Caco-2 (cell line): Measurements from ENCODE around the gene AATK. TPM values are rescaled to one million over a fixed set of nuclear protein-coding genes. Genes with fewer than 3 reads are reported as not detected.

Experiments
- BruUV-seq: library from RNA; stranded (reverse); fragments of 400-500 nt; replicated peaks from 2 replicates; lab custom pipeline; 2021; lab: Mats Ljungman, UMichigan
- CTCF ChIA-PET: fragments of 300-600 bp; sonication (Branson Sonifier 250); formaldehyde crosslinking; loops from one replicate; lab custom pipeline; 2022; ENCODE audit warnings: antibody characterized with exemption; lab: Charles Lee
- POLR2A ChIA-PET: fragments of 300-600 bp; sonication (Branson Sonifier 250); formaldehyde crosslinking; loops from one replicate; lab custom pipeline; 2022; ENCODE audit warnings: antibody characterized with exemption; lab: Charles Lee
- DNase-seq, 2 experiments: peaks; one replicate each; pipeline versions ENCODE4 v3.0.0 to v3.0.0-alpha.2; 2020 to 2022
- H3K27me3 ChIP-seq: replicated peaks from 2 replicates; pipeline ENCODE4 v1.6.0; 2011; ENCODE audit warnings: low read length; ENCODE audit not compliant: control insufficient read depth, insufficient read depth
- H3K36me3 ChIP-seq: 2 replicates; pipeline ENCODE4 v1.5.1; 2011; ENCODE audit warnings: low read length; ENCODE audit not compliant: control insufficient read depth, insufficient read depth
- H3K4me1 ChIP-seq: fragments of 250-450 bp; sonication (Bioruptor Pico); 2 replicates; pipeline ENCODE4 v1.5.1; 2020; ENCODE audit warnings: mild to moderate bottlenecking
- H3K4me3 ChIP-seq: 2 replicates; pipeline ENCODE4 v1.5.1; 2011; ENCODE audit warnings: low read depth, mild to moderate bottlenecking, control low read depth, low read length
- H3K9me3 ChIP-seq: fragments of 250-450 bp; sonication (Bioruptor Pico); 2 replicates; pipeline ENCODE4 v1.5.1; 2020; ENCODE audit warnings: mild to moderate bottlenecking, moderate library complexity
- H3K27ac Mint-ChIP-seq: one replicate; pipeline ENCODE4 v1.8.0; 2022; ENCODE audit warnings: mixed read lengths; ENCODE audit not compliant: unreplicated experiment
- H3K27me3 Mint-ChIP-seq: one replicate; pipeline ENCODE4 v1.8.0; 2022; ENCODE audit warnings: mixed read lengths; ENCODE audit not compliant: insufficient read depth, unreplicated experiment
- H3K36me3 Mint-ChIP-seq: one replicate; pipeline ENCODE4 v1.8.0; 2022; ENCODE audit warnings: mild to moderate bottlenecking, mixed read lengths; ENCODE audit not compliant: insufficient read depth, unreplicated experiment
- H3K4me1 Mint-ChIP-seq: one replicate; pipeline ENCODE4 v1.8.0; 2022; ENCODE audit warnings: low read depth, mixed read lengths; ENCODE audit not compliant: unreplicated experiment
- H3K4me3 Mint-ChIP-seq: one replicate; pipeline ENCODE4 v1.8.0; 2022; ENCODE audit warnings: mild to moderate bottlenecking, moderate library complexity, mixed read lengths; ENCODE audit not compliant: unreplicated experiment
- H3K9me3 Mint-ChIP-seq: one replicate; pipeline ENCODE4 v1.8.0; 2022; ENCODE audit warnings: mixed read lengths; ENCODE audit not compliant: unreplicated experiment
- CTCF ChIP-seq, 2 experiments: fragments of 200-600 bp in 1 of 2; IDR thresholded peaks; 1 replicate in 1 of 2; 2 replicates in 1 of 2; pipeline versions ENCODE4 v1.5.1 to v1.8.0; 2011 to 2022; ENCODE audit warnings: antibody characterized with exemption in 1 of 2, control low read depth in 1 of 2, inconsistent platforms in 1 of 2, low read depth in 1 of 2, low read length in 1 of 2, mild to moderate bottlenecking in 1 of 2, moderate library complexity in 1 of 2; ENCODE audit not compliant: insufficient read depth in 1 of 2, severe bottlenecking in 1 of 2, unreplicated experiment in 1 of 2
- intact Hi-C: fragments of 100-400 bp; cut with micrococcal nuclease; formaldehyde crosslinking; loops from one replicate; pipeline ENCODE4 v1.10.0; 2022; ENCODE audit not compliant: unreplicated experiment
- total RNA-seq: library from RNA; stranded (reverse); gene quantifications from 2 replicates; pipeline ENCODE4 v1.2.3, GENCODE V29; 2022

The AATK gene
- total RNA-seq, 1 experiment from 2014 or later: 26.6 TPM

GRCh38 chr17:81128338-81128737 is 37.7 kb downstream of the AATK start:
- Histone ChIP-seq H3K4me3 (no peak overlapping the region), H3K9me3 (no peaks in the 10 kb centered on the region), H3K36me3 (no peaks in the 10 kb centered on the region; the same call in 1 of the 2 replicates), H3K27me3 (no peaks in the 10 kb centered on the region), H3K4me1 (peaks cover 37% of the 10 kb centered on the region)
- peaks cover under 1% of the 10 kb centered on the region for H3K4me1 Mint-ChIP-seq
- DNase-seq: no peak
- ChIA-PET CTCF (no interaction called here), POLR2A (no interaction called here)
- no peaks in the 10 kb centered on the region for H3K27me3 Mint-ChIP-seq
- peaks cover 7% of the 10 kb centered on the region for H3K36me3 Mint-ChIP-seq
- intact Hi-C loops: no loop called here
- no peaks in the 10 kb centered on the region for H3K9me3 Mint-ChIP-seq
- no peak overlapping the region for H3K4me3 Mint-ChIP-seq
- H3K27ac Mint-ChIP-seq: no peak overlapping the region
- TF ChIP-seq CTCF (IDR thresholded peaks at IDR 0.05; ENCODE audit: insufficient read depth in 1 of 2, low read depth in 1 of 2, low read length in 1 of 2, severe bottlenecking in 1 of 2, unreplicated experiment in 1 of 2): no peak
- BruUV-seq: no TSS peak

- POLR2A ChIA-PET: no interaction called here
- no TSS peak for BruUV-seq
Measured at GRCh38 chr17:81127526-81128177, 38.4 kb downstream of the AATK start.

GRCh38 chr17:81127133-81127455 is 38.9 kb downstream of the AATK start:
- Mint-ChIP-seq H3K4me3 (no peak overlapping the region), H3K27ac (no peak overlapping the region), H3K27me3 (no peaks in the 10 kb centered on the region), H3K9me3 (no peaks in the 10 kb centered on the region), H3K4me1 (no peaks in the 10 kb centered on the region), H3K36me3 (peaks cover 6% of the 10 kb centered on the region)
- no peak for TF ChIP-seq CTCF (IDR thresholded peaks at IDR 0.05; ENCODE audit: insufficient read depth in 1 of 2, low read depth in 1 of 2, low read length in 1 of 2, severe bottlenecking in 1 of 2, unreplicated experiment in 1 of 2)
- POLR2A ChIA-PET: no interaction called here
- Histone ChIP-seq H3K4me3 (no peak overlapping the region), H3K4me1 (peaks cover 25% of the 10 kb centered on the region), H3K36me3 (no peaks in the 10 kb centered on the region; the same call in 1 of the 2 replicates), H3K27me3 (no peaks in the 10 kb centered on the region), H3K9me3 (no peaks in the 10 kb centered on the region)
- BruUV-seq: no TSS peak
- CTCF ChIA-PET: no interaction called here
- intact Hi-C loops: no loop called here
- DNase-seq: no peak

More at GRCh38 chr17:81127526-81128177, 38.4 kb downstream of the AATK start:
- intact Hi-C loops: no loop called here
- no peaks in the 10 kb centered on the region for H3K27me3 ChIP-seq
- H3K36me3 Mint-ChIP-seq: peaks cover 7% of the 10 kb centered on the region
- peaks cover 31% of the 10 kb centered on the region for H3K4me1 ChIP-seq
- H3K4me1 Mint-ChIP-seq: no peaks in the 10 kb centered on the region
- DNase-seq: no peak
- no peaks in the 10 kb centered on the region for H3K27me3 Mint-ChIP-seq
- no peak overlapping the region for H3K4me3 Mint-ChIP-seq
- H3K4me3 ChIP-seq: no peak overlapping the region
- no peak for TF ChIP-seq CTCF (IDR thresholded peaks at IDR 0.05; ENCODE audit: insufficient read depth in 1 of 2, low read depth in 1 of 2, low read length in 1 of 2, severe bottlenecking in 1 of 2, unreplicated experiment in 1 of 2)
- CTCF ChIA-PET: no interaction called here
- H3K9me3 ChIP-seq: no peaks in the 10 kb centered on the region
- H3K27ac Mint-ChIP-seq: no peak overlapping the region
- no peaks in the 10 kb centered on the region; the same call in 1 of the 2 replicates for H3K36me3 ChIP-seq
- H3K9me3 Mint-ChIP-seq: no peaks in the 10 kb centered on the region
